Measurements from ENCODE around the gene TJP3.
"Not testable (repeated sequence)": the region's sequence is repeated elsewhere in the genome, so short reads cannot be mapped to it uniquely, and the experiment has no call there.

DNA sequence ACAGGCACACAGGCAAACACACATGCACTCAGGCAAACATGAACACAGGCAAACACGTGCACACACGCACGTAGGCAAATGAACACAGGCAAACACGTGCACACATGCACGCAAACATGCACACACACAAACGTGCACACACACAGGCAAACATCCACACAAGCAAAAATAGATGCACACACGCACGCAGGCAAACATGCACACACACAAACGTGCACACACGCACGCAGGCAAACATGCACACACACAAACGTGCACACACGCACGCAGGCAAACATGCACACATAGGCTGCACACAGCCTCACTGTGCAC, 41.7 kb upstream of the TJP3 start:
- not testable (repeated sequence) for TF ChIP-seq YY1 (IDR thresholded peaks at IDR 0.05; ENCODE audit: insufficient read depth, insufficient read length); ZNF274 (IDR thresholded peaks at IDR 0.05; ENCODE audit: low read depth, low read length); SUZ12 (IDR thresholded peaks at IDR 0.05; ENCODE audit: extremely low read depth, insufficient read depth, insufficient read length)
